DND-41 (cell line): Measurements from ENCODE around the gene SSTR4.

Experiments
- CTCF ChIP-seq: IDR thresholded peaks from 2 replicates; pipeline ENCODE4 v1.5.1; 2012; ENCODE audit warnings: borderline replicate concordance, low read length, moderate library complexity, mild to moderate bottlenecking; ENCODE audit not compliant: poor library complexity, severe bottlenecking; ENCODE audit errors: extremely low read depth
- EZH2 ChIP-seq: IDR thresholded peaks from 3 replicates; pipeline ENCODE4 v1.6.1; 2012; ENCODE audit warnings: borderline replicate concordance, low read depth, mild to moderate bottlenecking, moderate library complexity, low read length, inconsistent platforms; ENCODE audit not compliant: severe bottlenecking

GRCh38 chr20:23000232-23000947, 34.7 kb upstream of the SSTR4 start:
- TF ChIP-seq CTCF, result no peak
- no peak for TF ChIP-seq EZH2
